Smooth muscle cell (in vitro differentiated cells): ENCODE measurements around the gene PDE4B. TPM values are rescaled to one million over a fixed set of nuclear protein-coding genes. Genes with fewer than 3 reads are reported as not detected.
A peak's percentile ranks its signal among the peaks of the same experiment; 100 is the strongest.

Source experiments
- DNase-seq: peaks from one replicate; lab custom pipeline; 2025; ENCODE audit not compliant: unreplicated experiment; lab: John Stamatoyannopoulos, UW
- H2AFZ ChIP-seq: fragments of 200-600 bp; sonication (generic); 2 replicates; pipeline ENCODE4 v1.6.0; 2016; ENCODE audit warnings: antibody characterized with exemption, low read depth, mild to moderate bottlenecking
- H3F3A ChIP-seq: fragments of 200-600 bp; sonication (generic); 2 replicates; pipeline ENCODE4 v1.6.0; 2017; ENCODE audit warnings: antibody characterized with exemption, low read depth
- H3K27ac ChIP-seq: fragments of 200-600 bp; sonication (generic); 2 replicates; pipeline ENCODE4 v1.5.1; 2016; ENCODE audit warnings: low read depth, mild to moderate bottlenecking
- H3K27me3 ChIP-seq: fragments of 200-600 bp; sonication (generic); 2 replicates; pipeline ENCODE4 v1.6.1; 2016; ENCODE audit warnings: low read depth, mild to moderate bottlenecking
- H3K36me3 ChIP-seq: fragments of 200-600 bp; sonication (generic); 2 replicates; pipeline ENCODE4 v1.5.1; 2016; ENCODE audit warnings: low read depth
- H3K4me1 ChIP-seq: fragments of 200-600 bp; sonication (generic); 2 replicates; pipeline ENCODE4 v1.5.1; 2016; ENCODE audit warnings: low read depth
- H3K4me2 ChIP-seq: fragments of 200-600 bp; sonication (generic); 2 replicates; pipeline ENCODE4 v1.6.0; 2016; ENCODE audit warnings: mild to moderate bottlenecking
- H3K4me3 ChIP-seq: fragments of 200-600 bp; sonication (generic); 2 replicates; pipeline ENCODE4 v1.5.1; 2016; ENCODE audit warnings: mild to moderate bottlenecking
- H3K79me2 ChIP-seq: fragments of 200-600 bp; sonication (generic); 2 replicates; pipeline ENCODE4 v1.6.0; 2016; ENCODE audit warnings: low read depth, mild to moderate bottlenecking
- H3K9ac ChIP-seq: fragments of 200-600 bp; sonication (generic); 2 replicates; pipeline ENCODE4 v1.6.0; 2016; ENCODE audit warnings: low read depth
- H3K9me3 ChIP-seq: fragments of 200-600 bp; sonication (generic); replicated peaks from 2 replicates; pipeline ENCODE4 v1.5.1; 2016; ENCODE audit warnings: low read depth
- H4K20me1 ChIP-seq: fragments of 200-600 bp; sonication (generic); 2 replicates; pipeline ENCODE4 v1.6.0; 2016; ENCODE audit warnings: low read depth
- CTCF ChIP-seq: fragments of 200-600 bp; sonication (generic); IDR thresholded peaks from 2 replicates; pipeline ENCODE4 v1.5.1; 2017; ENCODE audit warnings: borderline replicate concordance, mild to moderate bottlenecking, antibody characterized with exemption; ENCODE audit not compliant: insufficient read depth, poor library complexity, severe bottlenecking
- WGBS: methylation state at CpG from one replicate; pipeline ENCODE4 v1.1.7; 2016; ENCODE audit warnings: low lambda C conversion rate; 5-methylcytosine and 5-hydroxymethylcytosine counted together
- polyA plus RNA-seq: library from polyadenylated mRNA; unstranded; fragments of >200 nt; fragmentation: Nextera tagmentation; extraction: Ambion mirVana; gene quantifications from 2 replicates; pipeline ENCODE4 v1.2.1, GENCODE V29; 2016
- total RNA-seq: library from RNA; depleted of rRNA; stranded (reverse); fragments of >200 nt; gene quantifications from 2 replicates; pipeline ENCODE4 v1.2.3, GENCODE V29; 2014

PDE4B gene
- total and polyA plus RNA-seq, 2 experiments from 2014 or later = 18.5 to 24.8 TPM

- Histone ChIP-seq H3K4me1 (no peaks in the 10 kb centered on the region), H3F3A (no peaks in the 10 kb centered on the region), H3K27me3 (no peaks in the 10 kb centered on the region), H3K27ac (no peak overlapping the region), H3K4me3 (no peak overlapping the region), H3K4me2 (no peak overlapping the region), H3K9ac (no peak overlapping the region), H3K9me3 (no peaks in the 10 kb centered on the region), H3K36me3 (no peaks in the 10 kb centered on the region), H3K79me2 (no peaks in the 10 kb centered on the region), H2AFZ (no peak overlapping the region), H4K20me1 (no peaks in the 10 kb centered on the region)
- DNase-seq = no peak
- no peak for TF ChIP-seq CTCF
- 92% methylated on average over 7 of the region's 7 CpGs for WGBS
These were observed 601.0 kb downstream of the PDE4B start for GRCh38 chr1:66393586-66394287.

GRCh38 chr1:66394603-66395002 lies 601.9 kb downstream of the PDE4B start:
- H3K27ac ChIP-seq = peak overlapping the region; percentile 52
- no peaks in the 10 kb centered on the region for H3K4me1 ChIP-seq

GRCh38 chr1:66395202-66396061 lies 602.7 kb downstream of the PDE4B start:
- Histone ChIP-seq H2AFZ (peak overlapping the region; percentile 9), H3K4me3 (no peak overlapping the region), H3K4me2 (peak overlapping the region; percentile 36), H4K20me1 (no peaks in the 10 kb centered on the region), H3K27me3 (no peaks in the 10 kb centered on the region), H3K9me3 (no peaks in the 10 kb centered on the region), H3K4me1 (no peaks in the 10 kb centered on the region), H3F3A (no peaks in the 10 kb centered on the region), H3K9ac (no peak overlapping the region), H3K27ac (peak overlapping the region; percentile 52), H3K36me3 (no peaks in the 10 kb centered on the region), H3K79me2 (no peaks in the 10 kb centered on the region)
- DNase-seq = no peak
- 77% methylated on average over 9 of the region's 9 CpGs for WGBS
- no peak for TF ChIP-seq CTCF

More at GRCh38 chr1:66394603-66395002, 601.9 kb downstream of the PDE4B start:
- H2AFZ ChIP-seq = no peak overlapping the region
- H3K27me3 ChIP-seq = no peaks in the 10 kb centered on the region
- no peaks in the 10 kb centered on the region for H3K79me2 ChIP-seq
- H3K9ac ChIP-seq = no peak overlapping the region
- no peak overlapping the region for H3K4me2 ChIP-seq
- H3K36me3 ChIP-seq = no peaks in the 10 kb centered on the region
- TF ChIP-seq CTCF = no peak
- H3K9me3 ChIP-seq = no peaks in the 10 kb centered on the region
- no peaks in the 10 kb centered on the region for H4K20me1 ChIP-seq
- H3K4me3 ChIP-seq = no peak overlapping the region
- WGBS = over 99% methylated on average over 5 of the region's 5 CpGs
- no peak for DNase-seq
- no peaks in the 10 kb centered on the region for H3F3A ChIP-seq
